NCI-H345 treated with DMSO at 0.1 percent for 48 hours (cell line): ENCODE results near the gene TCERG1L.
A peak's percentile ranks its signal among the peaks of the same experiment; 100 is the strongest.

Source experiments
- DNase-seq: peaks from one replicate; lab custom pipeline; 2025; ENCODE audit not compliant: unreplicated experiment; lab: John Stamatoyannopoulos, UW

TCERG1L gene

GRCh38 chr10:131230166-131230565, 81.4 kb downstream of the TCERG1L start:
- no peak for DNase-seq

- no peak for DNase-seq
Measured at GRCh38 chr10:131227163-131227740, 84.3 kb downstream of the TCERG1L start.

- DNase-seq: peak; percentile 11
Measured at GRCh38 chr10:131226446-131227162, 84.9 kb downstream of the TCERG1L start.

- no peak for DNase-seq
Measured at GRCh38 chr10:131224106-131224505, 87.4 kb downstream of the TCERG1L start.

GRCh38 chr10:131223422-131223821, 88.1 kb downstream of the TCERG1L start:
- no peak for DNase-seq

- no peak for DNase-seq
Measured at GRCh38 chr10:131222986-131223385, 88.5 kb downstream of the TCERG1L start.

- no peak for DNase-seq
Measured at GRCh38 chr10:131221632-131222277, 89.8 kb downstream of the TCERG1L start.

- no peak for DNase-seq
Measured at GRCh38 chr10:131220601-131221171, 90.8 kb downstream of the TCERG1L start.

- DNase-seq: no peak
Measured at GRCh38 chr10:131219955-131220489, 91.5 kb downstream of the TCERG1L start.

GRCh38 chr10:131219584-131219886, 92.0 kb downstream of the TCERG1L start:
- no peak for DNase-seq

- DNase-seq: no peak
Measured at GRCh38 chr10:131218811-131219583, 92.5 kb downstream of the TCERG1L start.

GRCh38 chr10:131216681-131217230, 94.8 kb downstream of the TCERG1L start:
- DNase-seq: no peak

- no peak for DNase-seq
Measured at GRCh38 chr10:131215776-131216175, 95.7 kb downstream of the TCERG1L start.

- no peak for DNase-seq
Measured at GRCh38 chr10:131214521-131215244, 96.8 kb downstream of the TCERG1L start.

GRCh38 chr10:131213741-131214505, 97.6 kb downstream of the TCERG1L start:
- no peak for DNase-seq

- no peak for DNase-seq
Measured at GRCh38 chr10:131212763-131213325, 98.7 kb downstream of the TCERG1L start.

- no peak for DNase-seq
Measured at GRCh38 chr10:131211965-131212619, 99.4 kb downstream of the TCERG1L start.

- DNase-seq: no peak
Measured at GRCh38 chr10:131211559-131211958, 100.0 kb downstream of the TCERG1L start.

- DNase-seq: no peak
Measured at GRCh38 chr10:131211146-131211545, 100.4 kb downstream of the TCERG1L start.
